ENCODE measurements around the gene DOCK10. TPM values are rescaled to one million over a fixed set of nuclear protein-coding genes. Genes with fewer than 3 reads are reported as not detected.

DOCK10 gene
- total RNA-seq, 1 donor from 2014 or later: 1.1 TPM

- Histone ChIP-seq H3K36me3 (ENCODE audit: control insufficient read depth, insufficient read depth, low read length) (no peaks in the 10 kb centered on the region), H3K27me3 (ENCODE audit: control insufficient read depth, insufficient read depth, low read length) (no peaks in the 10 kb centered on the region), H3K4me3 (ENCODE audit: low read depth, low read length) (no peak overlapping the region)
- FAIRE-seq: no peak
- TF ChIP-seq CTCF (IDR thresholded peaks at IDR 0.05; ENCODE audit: insufficient read depth, low read length, severe bottlenecking): no peak
- peak; percentile 8 for DNase-seq (ENCODE audit: low read depth)
Measured at GRCh38 chr2:224968051-224968450, 74.2 kb downstream of the DOCK10 start.

- no peak for TF ChIP-seq CTCF (IDR thresholded peaks at IDR 0.05; ENCODE audit: insufficient read depth, low read length, severe bottlenecking)
- FAIRE-seq: no peak
- DNase-seq (ENCODE audit: low read depth): no peak
- Histone ChIP-seq H3K4me3 (ENCODE audit: low read depth, low read length) (no peak overlapping the region), H3K27me3 (ENCODE audit: control insufficient read depth, insufficient read depth, low read length) (no peaks in the 10 kb centered on the region), H3K36me3 (ENCODE audit: control insufficient read depth, insufficient read depth, low read length) (no peaks in the 10 kb centered on the region)
Measured at GRCh38 chr2:224966613-224967012, 75.7 kb downstream of the DOCK10 start.

- peaks cover 2% of the 10 kb centered on the region for H3K27me3 ChIP-seq (ENCODE audit: control insufficient read depth, insufficient read depth, low read length)
- no peaks in the 10 kb centered on the region for H3K36me3 ChIP-seq (ENCODE audit: control insufficient read depth, insufficient read depth, low read length)
- no peak for DNase-seq (ENCODE audit: low read depth)
- H3K4me3 ChIP-seq (ENCODE audit: low read depth, low read length): no peak overlapping the region
- no peak for TF ChIP-seq CTCF (IDR thresholded peaks at IDR 0.05; ENCODE audit: insufficient read depth, low read length, severe bottlenecking)
- no peak for FAIRE-seq
Measured at GRCh38 chr2:224959556-224959955, 82.7 kb downstream of the DOCK10 start.

GRCh38 chr2:224958873-224959272, 83.4 kb downstream of the DOCK10 start:
- H3K4me3 ChIP-seq (ENCODE audit: low read depth, low read length): no peak overlapping the region
- peaks cover 2% of the 10 kb centered on the region for H3K27me3 ChIP-seq (ENCODE audit: control insufficient read depth, insufficient read depth, low read length)
- DNase-seq (ENCODE audit: low read depth): no peak
- no peak for FAIRE-seq
- H3K36me3 ChIP-seq (ENCODE audit: control insufficient read depth, insufficient read depth, low read length): no peaks in the 10 kb centered on the region
- no peak for TF ChIP-seq CTCF (IDR thresholded peaks at IDR 0.05; ENCODE audit: insufficient read depth, low read length, severe bottlenecking)

- Histone ChIP-seq H3K4me3 (ENCODE audit: low read depth, low read length) (no peak overlapping the region), H3K36me3 (ENCODE audit: control insufficient read depth, insufficient read depth, low read length) (no peaks in the 10 kb centered on the region), H3K27me3 (ENCODE audit: control insufficient read depth, insufficient read depth, low read length) (peaks cover 2% of the 10 kb centered on the region)
- TF ChIP-seq CTCF (IDR thresholded peaks at IDR 0.05; ENCODE audit: insufficient read depth, low read length, severe bottlenecking): no peak
- FAIRE-seq (no peak), DNase-seq (ENCODE audit: low read depth) (no peak)
Measured at GRCh38 chr2:224958462-224958857, 83.8 kb downstream of the DOCK10 start.

Data from bronchial epithelial cell (primary cell).